GM04504 (cell line): ENCODE results near the gene TCP1.
"Not testable (repeated sequence)": the region's sequence is repeated elsewhere in the genome, so short reads cannot be mapped to it uniquely, and the experiment has no call there.

Experiments
- DNase-seq: peaks from one replicate; pipeline ENCODE4 v3.0.0-alpha.2; 2012; ENCODE audit warnings: low read depth

TCP1 gene

GRCh38 chr6:159789377-159790148, at the start of gene TCP1:
TCP1 (minus strand) TSS chr6:159789602; CDS start chr6:159789468, 134 bp downstream.
- DNase-seq: peak; percentile 99

DNA sequence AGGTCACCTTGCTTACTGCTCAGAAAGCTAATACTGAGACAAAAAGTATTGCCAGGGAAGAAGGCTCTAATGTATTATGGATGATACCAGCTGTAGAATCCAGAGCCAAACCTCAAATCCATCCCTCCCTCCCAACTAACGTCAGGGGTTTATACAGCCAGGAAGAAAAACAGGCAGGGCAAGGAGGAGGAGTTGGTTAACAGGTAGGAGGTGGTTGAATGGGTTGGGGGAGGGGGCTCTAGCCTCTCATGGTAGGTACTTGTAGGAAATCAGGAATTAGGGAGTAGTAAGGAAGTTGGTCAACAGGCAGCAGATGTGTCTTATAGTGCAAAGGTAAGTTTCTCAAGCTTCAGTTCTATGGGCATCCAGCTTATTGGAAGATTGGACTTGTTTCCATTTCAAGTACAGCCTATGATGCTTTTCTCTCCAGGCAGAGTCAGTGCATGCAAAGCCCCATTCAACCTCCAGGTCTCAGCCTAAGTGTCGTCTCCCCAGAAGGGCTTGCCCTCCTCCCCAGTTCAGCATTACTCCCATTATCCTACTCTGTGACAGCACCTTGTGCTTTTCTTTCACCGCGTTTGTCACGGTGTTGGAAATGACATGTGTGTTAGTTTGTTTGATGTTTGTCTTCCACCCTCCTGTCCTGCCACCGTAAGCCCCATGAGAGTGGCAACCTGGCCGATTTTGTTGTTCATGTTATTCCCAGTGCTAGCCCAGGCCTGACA, 48.8 kb upstream of the TCP1 start:
- DNase-seq: no peak

DNA sequence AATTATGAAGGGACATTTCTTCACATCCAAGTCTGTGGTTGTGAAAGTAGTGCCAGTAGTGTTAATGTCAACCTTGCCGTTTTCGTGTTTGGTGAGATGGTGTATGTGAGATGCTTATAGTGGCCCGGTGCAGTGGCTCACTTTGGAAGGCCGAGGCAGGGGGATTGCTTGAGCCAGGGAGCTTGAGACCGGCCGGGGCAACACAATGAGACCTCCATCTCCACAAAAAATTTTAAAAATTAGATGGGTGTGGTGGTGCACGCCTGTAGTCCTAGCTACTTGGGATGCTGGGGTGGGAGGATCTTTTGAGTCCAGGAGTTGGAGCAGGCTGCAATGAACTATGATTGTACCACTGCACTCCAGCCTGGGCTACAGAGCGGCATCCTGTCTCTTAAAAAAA, 48.1 kb upstream of the TCP1 start:
- no peak for DNase-seq

- no peak for DNase-seq
These were observed 47.5 kb upstream of the TCP1 start for GRCh38 chr6:159836718-159837490.

- no peak for DNase-seq
These were observed 44.7 kb upstream of the TCP1 start for GRCh38 chr6:159833997-159834603.

DNA sequence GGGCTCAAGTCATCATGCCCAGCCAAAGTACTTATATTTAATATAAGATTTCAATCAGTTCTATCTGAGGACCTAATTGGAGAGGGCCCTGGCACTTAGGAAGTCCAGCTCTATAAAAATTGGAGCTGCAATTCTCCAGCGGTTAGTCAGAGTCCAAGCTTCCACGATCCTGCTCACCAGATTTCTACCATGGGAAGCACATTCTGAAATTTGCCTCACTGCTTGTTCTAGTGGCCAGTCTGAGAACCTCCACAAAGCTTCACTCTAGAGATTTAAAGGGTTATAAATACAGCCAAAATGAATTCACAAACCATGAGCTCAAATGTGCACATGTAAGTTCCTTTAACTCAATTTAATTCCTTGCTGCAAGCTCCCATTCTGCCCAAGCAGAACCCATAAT, 44.2 kb upstream of the TCP1 start:
- DNase-seq: peak; percentile 65

DNA sequence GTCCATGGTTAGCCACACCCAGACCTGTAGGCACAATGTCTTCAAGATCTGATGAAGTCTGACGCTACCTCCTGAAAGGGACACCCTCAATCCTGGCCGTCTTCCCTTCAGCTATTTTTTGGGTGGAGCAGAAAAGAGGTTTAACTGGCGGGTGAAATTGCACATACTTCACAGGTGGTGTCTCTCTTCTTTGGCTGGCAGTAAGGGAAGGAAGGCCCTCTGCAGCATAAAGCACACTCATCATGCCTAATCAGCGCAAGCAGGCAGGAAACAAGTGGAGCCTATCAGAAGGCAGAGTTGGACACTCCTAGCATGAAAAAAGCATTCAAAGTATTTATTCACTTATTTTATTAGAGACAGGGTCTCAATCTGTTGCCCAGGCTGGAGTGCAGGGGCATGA, 43.5 kb upstream of the TCP1 start:
- no peak for DNase-seq

DNA sequence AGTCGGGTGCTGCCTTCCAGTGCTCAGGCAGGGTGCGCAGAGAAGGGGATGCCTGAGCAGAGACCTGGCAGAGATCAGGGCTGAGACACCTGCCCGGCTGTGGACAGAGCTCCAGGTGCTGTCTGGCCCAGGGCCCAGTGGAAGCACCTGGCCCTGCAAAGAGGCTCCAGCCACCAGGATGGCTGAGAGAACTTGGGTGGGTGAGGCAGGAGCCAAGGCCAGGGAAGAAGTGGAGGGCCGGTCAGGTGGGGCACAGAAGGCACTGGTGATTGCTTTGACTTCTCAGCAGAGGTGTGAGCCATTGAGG, 41.9 kb upstream of the TCP1 start:
- no peak for DNase-seq

DNA sequence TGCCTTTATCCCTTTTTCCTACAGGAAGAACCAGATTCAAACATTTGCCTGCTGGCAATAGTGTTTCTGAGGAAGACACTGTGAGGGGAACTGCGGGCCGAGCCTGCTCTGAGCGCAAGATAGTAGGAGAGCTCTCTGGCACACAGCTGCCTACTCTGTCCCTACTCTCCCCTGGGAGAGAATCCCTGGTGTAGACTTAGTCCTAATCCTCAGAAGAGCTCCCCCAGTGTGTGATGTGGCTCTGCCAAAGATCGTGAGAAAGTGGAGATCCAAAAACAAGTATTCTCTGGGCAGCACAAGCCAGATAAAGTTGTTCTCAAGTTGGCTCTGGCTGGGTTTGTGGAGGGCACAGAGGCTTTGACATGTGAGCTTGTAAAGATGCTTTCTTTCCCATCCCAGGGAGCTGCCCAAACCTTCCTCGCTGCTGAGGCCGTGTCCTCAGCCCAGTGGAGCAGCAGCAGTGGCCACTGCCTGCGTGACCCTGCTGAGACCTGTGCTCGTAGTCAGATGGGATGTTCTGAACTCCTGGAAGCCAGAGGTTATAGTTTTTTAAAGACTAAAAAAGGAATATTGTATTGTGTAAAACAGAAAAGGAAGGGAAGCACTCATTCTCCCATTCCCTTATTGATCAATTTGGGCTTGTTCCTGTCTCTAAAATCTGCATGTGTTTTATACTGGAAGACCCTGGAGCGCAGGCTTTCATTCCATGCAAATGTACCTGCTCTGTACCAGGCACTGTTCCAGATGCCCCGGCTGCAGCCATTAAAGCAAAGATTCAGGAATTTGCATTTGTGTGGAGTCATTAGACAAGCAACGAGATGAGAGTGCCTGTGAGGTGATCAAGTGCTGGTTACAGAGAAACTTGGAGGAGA, 41.3 kb upstream of the TCP1 start:
- no peak for DNase-seq

DNA sequence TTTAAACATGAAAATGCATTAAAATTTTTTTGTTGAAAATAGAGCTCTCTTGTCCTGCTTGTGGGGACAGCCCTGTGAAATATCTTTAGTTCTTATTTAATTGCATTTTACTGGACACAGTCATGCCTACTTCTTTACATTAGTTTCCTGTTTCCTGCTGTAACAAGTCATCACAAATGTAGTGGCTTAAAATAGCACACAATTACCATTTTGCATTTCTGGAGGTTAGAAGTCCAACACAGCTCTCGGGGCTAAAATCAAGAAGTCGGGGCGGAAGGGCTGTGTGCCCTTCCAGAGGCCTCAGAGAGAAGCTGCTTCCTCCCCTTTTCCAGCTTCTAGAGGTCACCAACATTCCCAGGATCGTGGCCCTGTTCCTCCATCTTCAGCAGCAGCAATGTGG, 40.1 kb upstream of the TCP1 start:
- no peak for DNase-seq

- DNase-seq: no peak
These were observed 38.7 kb upstream of the TCP1 start for GRCh38 chr6:159828074-159828473.

DNA sequence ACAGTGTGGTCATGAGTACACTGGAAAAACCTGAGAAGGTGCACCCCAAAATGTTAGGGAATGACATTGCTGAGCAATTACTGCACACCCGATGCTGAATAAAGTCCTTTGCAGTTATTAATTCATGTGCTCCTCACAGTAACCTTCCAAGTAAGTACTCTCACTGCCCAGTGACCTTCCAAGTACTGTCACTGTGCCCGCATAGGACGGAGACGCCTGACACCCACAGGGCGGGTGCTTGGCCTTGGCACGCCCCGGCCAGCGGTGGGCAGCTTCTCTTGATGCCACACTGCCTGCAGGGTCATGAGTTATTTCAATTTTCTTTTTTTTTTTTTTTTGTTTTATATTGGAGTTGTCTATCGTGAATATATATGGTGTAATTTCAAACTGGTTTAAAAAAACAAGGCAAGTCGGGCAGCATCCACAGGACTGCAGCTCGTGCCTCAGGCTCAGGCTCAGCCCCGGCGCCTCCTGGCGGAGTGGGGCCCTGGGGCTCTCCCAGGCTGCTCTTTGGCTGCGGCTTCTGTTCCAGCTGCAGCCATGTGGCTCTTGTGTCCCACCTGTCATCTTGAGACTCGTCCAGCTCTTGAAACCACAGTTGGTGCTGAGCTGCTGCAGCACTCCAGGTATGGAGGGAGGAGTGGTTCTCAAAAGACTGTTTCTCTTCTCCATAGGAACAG, 37.7 kb upstream of the TCP1 start:
- no peak for DNase-seq

- DNase-seq: no peak
These were observed 36.6 kb upstream of the TCP1 start for GRCh38 chr6:159826004-159826403.

DNA sequence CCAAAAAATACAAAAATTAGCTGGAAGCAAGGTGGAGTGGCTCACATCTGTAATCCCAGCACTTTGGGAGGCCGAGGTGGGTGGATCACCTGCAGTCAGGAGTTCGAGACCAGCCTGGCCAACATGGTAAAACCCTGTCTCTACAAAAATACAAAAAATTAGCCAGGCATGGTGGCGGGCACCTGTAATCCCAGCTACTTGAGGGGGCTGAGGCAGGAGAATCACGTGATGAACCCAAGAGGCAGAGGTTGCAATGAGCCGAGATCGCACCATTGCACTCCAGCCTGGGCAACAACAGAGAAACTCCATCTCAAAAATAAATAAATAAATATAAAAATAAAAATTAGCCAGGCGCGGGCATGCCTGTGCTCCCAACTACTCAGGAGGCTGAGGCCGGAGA, 35.3 kb upstream of the TCP1 start:
- DNase-seq: not testable (repeated sequence)

GRCh38 chr6:159823953-159824352, 34.6 kb upstream of the TCP1 start:
- DNase-seq: no peak

- DNase-seq: no peak
These were observed 32.3 kb upstream of the TCP1 start for GRCh38 chr6:159821726-159822125.

DNA sequence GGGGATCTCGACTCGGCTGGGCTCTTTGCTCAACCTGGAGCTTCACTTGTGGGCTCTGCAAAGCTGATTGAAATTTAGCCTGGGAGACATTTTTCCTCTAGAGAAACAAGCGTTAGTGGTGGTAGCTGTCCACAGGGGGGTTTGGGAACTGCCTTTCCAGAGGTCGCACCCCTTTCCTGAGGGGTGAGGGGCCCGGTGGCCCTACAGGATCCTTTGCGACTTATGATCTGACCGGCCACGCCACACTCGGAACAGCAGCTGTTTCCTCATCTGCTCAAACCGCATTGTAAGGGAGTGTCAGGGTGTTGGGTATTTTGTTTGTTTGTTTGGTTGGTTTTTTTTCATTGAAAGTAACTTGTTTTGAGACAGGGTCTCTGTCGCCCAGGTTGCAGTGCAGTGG, 31.7 kb upstream of the TCP1 start:
- DNase-seq: no peak

DNA sequence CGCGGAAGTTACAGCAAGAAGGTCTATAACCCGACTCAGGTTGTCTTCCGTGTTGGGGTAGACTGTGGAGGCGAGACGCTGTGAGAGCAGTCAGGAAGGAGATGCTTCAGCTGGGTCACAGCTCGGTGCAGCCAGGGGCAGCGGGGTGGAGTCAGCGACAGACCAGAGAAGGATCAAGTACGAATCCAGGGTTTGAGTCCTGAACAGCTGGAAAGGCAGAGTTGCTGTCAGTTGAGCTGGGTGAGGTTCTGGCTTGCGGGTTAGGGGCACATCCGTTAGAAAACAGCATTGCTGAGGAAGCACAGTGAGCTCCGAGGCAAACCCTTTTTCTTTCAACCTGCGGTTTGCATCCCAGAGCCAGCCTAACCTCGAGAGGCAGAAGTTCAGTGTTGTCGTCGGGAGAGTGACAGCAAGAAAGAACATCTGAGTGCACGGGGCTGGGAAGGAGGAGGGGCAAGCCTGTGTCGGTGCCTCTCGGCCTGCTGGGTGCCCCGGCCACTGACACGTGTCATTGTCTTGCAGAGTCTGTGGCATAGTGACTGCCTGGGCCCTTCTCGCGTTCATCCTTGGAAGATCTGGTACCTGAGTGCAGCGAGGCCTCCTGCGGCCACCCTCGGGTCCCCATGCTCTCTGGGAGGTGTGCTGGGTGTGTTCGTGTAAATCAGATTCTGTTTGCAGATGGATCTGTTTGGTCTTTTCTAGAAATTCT, 30.7 kb upstream of the TCP1 start:
- no peak for DNase-seq

DNA sequence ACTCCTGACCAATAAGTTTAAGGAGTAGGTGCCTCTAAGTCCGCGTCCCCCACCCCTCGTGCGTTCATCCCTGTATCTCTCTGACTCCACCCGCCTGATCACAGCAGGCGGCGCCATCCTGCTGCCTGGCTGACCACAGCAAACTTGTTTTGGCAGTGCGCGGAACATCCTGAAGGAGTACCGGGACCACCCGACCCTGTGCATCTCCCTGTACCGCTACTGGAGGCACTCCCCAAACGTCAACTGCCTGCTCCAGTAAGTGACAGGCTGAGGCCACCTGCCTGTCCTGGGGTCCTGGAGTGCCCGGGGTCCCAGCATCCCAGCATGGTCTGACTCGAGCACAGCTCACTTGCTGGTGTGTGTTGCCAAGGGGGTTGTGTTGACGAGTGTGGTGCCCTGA, 29.7 kb upstream of the TCP1 start:
- no peak for DNase-seq

DNA sequence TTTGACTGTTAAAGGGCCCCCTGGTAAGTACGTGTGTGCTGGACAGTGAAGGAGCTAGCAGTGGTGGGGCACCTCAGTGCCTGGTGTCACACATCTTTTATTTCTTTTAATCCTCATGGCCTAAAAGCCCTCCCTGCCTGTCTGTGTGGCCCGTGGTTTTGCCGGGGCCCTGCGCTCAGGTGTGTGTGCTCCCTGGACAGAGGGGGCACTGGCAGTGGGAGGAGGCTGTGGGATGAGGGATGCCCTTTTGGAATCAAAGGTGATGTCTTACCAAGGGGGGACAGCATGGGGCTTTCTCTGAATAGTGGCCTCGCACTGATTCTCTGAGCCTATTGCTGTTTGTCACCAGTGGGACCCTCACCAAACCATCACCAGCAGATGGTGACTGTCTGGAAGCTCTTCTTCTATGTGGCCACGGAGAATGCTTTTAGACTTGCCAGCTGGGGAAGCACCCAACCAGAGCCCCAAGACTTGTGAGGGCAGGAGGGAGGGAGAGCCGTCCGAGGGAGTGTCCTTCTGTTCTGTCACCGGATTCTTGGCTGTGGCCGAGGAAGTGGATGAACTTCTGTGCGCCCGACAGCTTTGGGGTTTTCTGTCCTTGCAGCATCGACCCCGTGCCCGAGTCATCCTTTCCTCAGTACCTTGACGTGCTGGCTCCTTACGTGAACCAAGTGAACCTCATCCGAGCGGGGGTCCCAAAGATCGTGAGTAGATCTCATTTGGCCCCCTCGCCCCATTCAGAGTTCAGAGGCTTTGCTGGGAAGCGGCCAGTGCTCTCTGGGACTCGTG, 28.7 kb upstream of the TCP1 start:
- no peak for DNase-seq
